Transverse colon (tissue), 4 donors: ENCODE results near the gene CAPN15.

Experiments used
- CTCF ChIP-seq, 5 experiments: fragments of 200-600 bp in 3 of 5; fragments of 450-650 bp in 2 of 5; sonication (generic) in 3 of 5; IDR thresholded peaks; 1 replicate in 2 of 5; 2 replicates in 3 of 5; pipeline ENCODE4 v1.5.1; 2016 to 2017; ENCODE audit warnings: antibody characterized with exemption in 5 of 5, inconsistent platforms in 3 of 5, mild to moderate bottlenecking in 2 of 5, moderate library complexity in 1 of 5
- POLR2A ChIP-seq: fragments of 450-650 bp; IDR thresholded peaks from one replicate; pipeline ENCODE4 v1.6.1; 2016; ENCODE audit warnings: antibody characterized with exemption, mild to moderate bottlenecking, moderate library complexity
- POLR2AphosphoS5 ChIP-seq, 3 donors: sonication (generic); formaldehyde crosslinking; IDR thresholded peaks; one replicate each; pipeline ENCODE4 v1.6.1; 2016; ENCODE audit warnings: antibody characterized with exemption in 3 of 3

- TF ChIP-seq CTCF (IDR thresholded peaks at IDR 0.05) (no peak), POLR2A (no peak), POLR2AphosphoS5 (IDR thresholded peaks at IDR 0.05) (no peak)
Observed at GRCh38 chr16:507996-508395, 19.5 kb upstream of the CAPN15 start.
